Kidney (tissue), 14 donors: Measurements from ENCODE around the gene C19orf81. TPM values are rescaled to one million over a fixed set of nuclear protein-coding genes. Genes with fewer than 3 reads are reported as not detected.

Experiments used
- DNase-seq, 5 donors: peaks; one replicate each; pipeline ENCODE4 v3.0.0-alpha.2; 2013 to 2020
- FAIRE-seq: peaks from 2 replicates; lab custom pipeline; 2012; peaks lifted over from hg19 to GRCh38; lab: Jason Lieb, UNC
- H3K27ac ChIP-seq, 2 donors: one replicate each; pipeline ENCODE4 v1.7.0; 2013; ENCODE audit warnings: low read depth in 2 of 2, low read length in 2 of 2, inconsistent platforms in 1 of 2
- H3K27me3 ChIP-seq: one replicate; pipeline ENCODE4 v1.7.1; 2013; ENCODE audit warnings: low read length, inconsistent platforms; ENCODE audit not compliant: control insufficient read depth, insufficient read depth
- H3K36me3 ChIP-seq, 3 donors: one replicate each; pipeline versions ENCODE4 v1.7.0 to v1.7.1; 2013; ENCODE audit warnings: low read length in 3 of 3, control low read depth in 1 of 3, inconsistent platforms in 1 of 3; ENCODE audit not compliant: insufficient read depth in 3 of 3, control insufficient read depth in 2 of 3
- H3K4me1 ChIP-seq, 3 donors: one replicate each; pipeline versions ENCODE4 v1.7.0 to v1.7.1; 2013; ENCODE audit warnings: low read length in 3 of 3, inconsistent platforms in 1 of 3, low read depth in 1 of 3; ENCODE audit not compliant: control insufficient read depth in 2 of 3, insufficient read depth in 2 of 3
- H3K4me3 ChIP-seq, 3 donors: one replicate each; pipeline versions ENCODE4 v1.7.0 to v1.8.1; 2013; ENCODE audit warnings: low read length in 3 of 3, control low read depth in 1 of 3, inconsistent platforms in 1 of 3
- H3K9ac ChIP-seq, 3 donors: one replicate each; pipeline versions ENCODE4 v1.7.0 to v1.7.1; 2013; ENCODE audit warnings: low read length in 3 of 3, control low read depth in 1 of 3, inconsistent platforms in 1 of 3
- H3K9me3 ChIP-seq, 3 donors: one replicate each; pipeline versions ENCODE4 v1.7.0 to v1.7.1; 2013; ENCODE audit warnings: low read length in 3 of 3, control low read depth in 1 of 3, inconsistent platforms in 1 of 3; ENCODE audit not compliant: control insufficient read depth in 2 of 3, insufficient read depth in 1 of 3
- intact Hi-C: fragments of 100-400 bp; cut with DNase I; formaldehyde crosslinking; loops from one replicate; pipeline ENCODE4 v1.11.1; 2022
- polyA plus RNA-seq: library from polyadenylated mRNA; stranded (reverse); fragments of 350-450 nt; fragmentation: Illumina TruSeq; extraction: RNeasy Lipid Tissue Mini Kit (QIAGEN cat#74804); gene quantifications from one replicate; pipeline ENCODE4 v1.2.3, GENCODE V29; 2014; ENCODE audit warnings: low read depth, low replicate concordance; ENCODE audit not compliant: insufficient read depth
- total RNA-seq: library from RNA; stranded (reverse); fragmentation: NEBNext Ultra II Directional; extraction: Animal tissue kit (Norgen Biotek cat#: 25700); gene quantifications from one replicate; pipeline ENCODE4 v1.2.1, GENCODE V29; 2021
- TF ChIP-seq, protein P1 (sequence below): IDR thresholded peaks from 3 replicates; pipeline ENCODE4 v1.5.1; 2012; ENCODE audit warnings: mild to moderate bottlenecking, moderate library complexity, borderline replicate concordance; ENCODE audit not compliant: insufficient read depth; ENCODE audit errors: extremely low read depth
- donor health status: control.
- donor health status: control.
- donor health status: control.
- donor health status: control.
- donor health status: control.
- donor health status: DM: yes; HTN: yes; CAD: no.
- donor health status: Normal renal cell carcinoma (clear cell type).

C19orf81 gene
- total and polyA plus RNA-seq, 2 donors from 2014 or later = 1.6 to 3.0 TPM

DNA sequence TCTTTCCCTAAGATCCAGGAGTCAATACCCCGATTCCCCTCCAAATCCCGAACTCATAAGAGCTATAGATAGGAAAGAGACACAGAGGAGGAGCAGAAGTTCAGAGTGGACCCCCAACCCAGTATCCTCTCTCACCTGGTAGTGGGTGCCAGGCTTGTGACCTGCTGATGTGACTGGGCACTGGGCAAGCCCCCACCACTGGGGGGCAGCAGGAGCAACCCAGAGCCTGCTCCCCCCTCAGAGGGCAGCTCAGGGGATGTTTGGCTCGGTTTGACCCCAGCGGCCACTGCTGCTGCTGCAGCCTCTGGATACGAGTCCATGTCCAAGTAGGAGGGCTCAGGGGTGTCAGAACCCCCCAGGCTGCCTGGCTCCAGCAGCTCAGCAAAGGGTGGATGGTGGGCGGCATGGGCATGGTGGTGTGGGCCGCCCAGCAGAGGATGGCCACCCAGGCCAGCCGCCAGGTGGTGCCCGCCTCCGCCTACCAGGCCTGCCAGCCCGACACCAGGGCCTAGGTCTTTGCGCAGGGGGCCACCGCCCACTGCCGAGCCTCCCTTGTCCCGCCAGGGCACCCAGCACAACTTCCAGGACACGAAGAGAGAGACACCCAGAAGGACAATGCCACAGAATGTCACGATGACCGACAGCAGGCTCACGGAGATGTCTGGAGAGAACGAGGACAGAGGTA is 17.0 kb upstream of the C19orf81 start:
- Histone ChIP-seq H3K4me1 (no peaks in the 10 kb centered on the region), H3K9ac (no peak overlapping the region), H3K9me3 (peaks cover 0 to 19% (median 6%) of the 10 kb centered on the region in 3 donors), H3K27ac (no peak overlapping the region), H3K27me3 (peaks cover under 1% of the 10 kb centered on the region), H3K36me3 (no peaks in the 10 kb centered on the region), H3K4me3 (no peak overlapping the region)
- DNase-seq (no peak), FAIRE-seq (no peak)
- intact Hi-C loops = no loop called here
- TF ChIP-seq, protein P1, sequence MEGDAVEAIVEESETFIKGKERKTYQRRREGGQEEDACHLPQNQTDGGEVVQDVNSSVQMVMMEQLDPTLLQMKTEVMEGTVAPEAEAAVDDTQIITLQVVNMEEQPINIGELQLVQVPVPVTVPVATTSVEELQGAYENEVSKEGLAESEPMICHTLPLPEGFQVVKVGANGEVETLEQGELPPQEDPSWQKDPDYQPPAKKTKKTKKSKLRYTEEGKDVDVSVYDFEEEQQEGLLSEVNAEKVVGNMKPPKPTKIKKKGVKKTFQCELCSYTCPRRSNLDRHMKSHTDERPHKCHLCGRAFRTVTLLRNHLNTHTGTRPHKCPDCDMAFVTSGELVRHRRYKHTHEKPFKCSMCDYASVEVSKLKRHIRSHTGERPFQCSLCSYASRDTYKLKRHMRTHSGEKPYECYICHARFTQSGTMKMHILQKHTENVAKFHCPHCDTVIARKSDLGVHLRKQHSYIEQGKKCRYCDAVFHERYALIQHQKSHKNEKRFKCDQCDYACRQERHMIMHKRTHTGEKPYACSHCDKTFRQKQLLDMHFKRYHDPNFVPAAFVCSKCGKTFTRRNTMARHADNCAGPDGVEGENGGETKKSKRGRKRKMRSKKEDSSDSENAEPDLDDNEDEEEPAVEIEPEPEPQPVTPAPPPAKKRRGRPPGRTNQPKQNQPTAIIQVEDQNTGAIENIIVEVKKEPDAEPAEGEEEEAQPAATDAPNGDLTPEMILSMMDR = no peak

DNA sequence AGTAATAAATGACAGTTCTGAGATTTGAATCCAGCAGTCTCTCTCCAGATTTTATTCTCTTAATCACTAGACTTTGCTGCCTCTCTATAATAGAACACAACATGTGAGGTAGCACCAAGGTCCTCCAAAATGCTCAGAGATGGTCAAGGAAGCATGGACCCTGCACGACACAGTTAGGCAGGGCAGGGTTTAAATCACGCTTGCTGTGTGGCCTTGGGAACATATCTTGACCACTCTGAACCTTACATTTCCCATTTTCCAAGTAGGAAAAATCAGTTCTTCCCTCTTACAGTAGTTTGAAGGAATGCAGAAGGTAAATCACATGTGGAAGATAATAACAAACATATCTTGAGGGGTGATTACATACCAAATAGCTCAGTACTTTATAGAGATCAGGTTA is 15.9 kb upstream of the C19orf81 start:
- intact Hi-C loops = no loop called here
- no peak overlapping the region for H3K9ac ChIP-seq
- peaks cover 0 to 19% (median 6%) of the 10 kb centered on the region in 3 donors for H3K9me3 ChIP-seq
- H3K4me3 ChIP-seq = no peak overlapping the region
- TF ChIP-seq, protein P1 = no peak
- FAIRE-seq (no peak), DNase-seq (no peak)
- no peaks in the 10 kb centered on the region for H3K36me3 ChIP-seq
- no peak overlapping the region for H3K27ac ChIP-seq
- peaks cover 3% of the 10 kb centered on the region for H3K27me3 ChIP-seq
- no peaks in the 10 kb centered on the region for H3K4me1 ChIP-seq

DNA sequence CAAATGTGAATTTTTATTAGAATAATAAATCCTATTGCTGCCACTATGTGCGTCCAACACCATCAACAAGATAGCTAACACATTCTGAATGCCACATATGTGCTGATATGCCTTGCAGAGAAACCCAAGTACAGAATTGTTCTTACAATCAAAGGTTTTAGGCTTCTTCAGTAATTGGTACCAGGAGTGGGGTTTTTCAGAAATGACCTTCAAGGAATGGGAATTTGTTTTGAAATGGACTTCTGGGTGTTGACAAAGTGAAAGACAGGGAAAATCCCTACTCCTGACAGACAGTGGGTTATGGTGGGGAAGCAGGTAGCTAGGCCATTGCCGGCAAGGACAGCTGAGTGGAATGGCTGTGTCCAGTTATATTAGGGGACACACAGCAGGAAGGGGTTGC is 15.3 kb upstream of the C19orf81 start:
- peaks cover 0 to 19% (median 6%) of the 10 kb centered on the region in 3 donors for H3K9me3 ChIP-seq
- intact Hi-C loops = no loop called here
- H3K4me1 ChIP-seq = no peaks in the 10 kb centered on the region
- FAIRE-seq (no peak), DNase-seq (no peak)
- H3K9ac ChIP-seq = no peak overlapping the region
- H3K27ac ChIP-seq = no peak overlapping the region
- TF ChIP-seq, protein P1 = no peak
- peaks cover 3% of the 10 kb centered on the region for H3K27me3 ChIP-seq
- no peak overlapping the region for H3K4me3 ChIP-seq
- no peaks in the 10 kb centered on the region for H3K36me3 ChIP-seq
